SK-N-SH treated with all-trans-retinoic acid at 6 μM for 48 hours (cell line): ENCODE results near the gene RMND5B.

Experiments used
- BACH2 ChIP-seq: fragments of 250-450 bp; sonication (Bioruptor Pico); IDR thresholded peaks from 2 replicates; pipeline ENCODE4 v1.9.0; 2021; ENCODE audit warnings: mild to moderate bottlenecking, borderline replicate concordance
- ZNF565 ChIP-seq: fragments of 450-650 bp; formaldehyde crosslinking; conservative IDR thresholded peaks from 2 replicates; pipeline ENCODE4 v1.5.0; 2020; ENCODE audit warnings: low read depth, mild to moderate bottlenecking, moderate library complexity
- TF ChIP-seq, protein P1 (sequence below): fragments of 250-450 bp; sonication (Bioruptor Pico); IDR thresholded peaks from 2 replicates; pipeline ENCODE4 v1.8.0; 2020; ENCODE audit warnings: mild to moderate bottlenecking, moderate library complexity, borderline replicate concordance

DNA sequence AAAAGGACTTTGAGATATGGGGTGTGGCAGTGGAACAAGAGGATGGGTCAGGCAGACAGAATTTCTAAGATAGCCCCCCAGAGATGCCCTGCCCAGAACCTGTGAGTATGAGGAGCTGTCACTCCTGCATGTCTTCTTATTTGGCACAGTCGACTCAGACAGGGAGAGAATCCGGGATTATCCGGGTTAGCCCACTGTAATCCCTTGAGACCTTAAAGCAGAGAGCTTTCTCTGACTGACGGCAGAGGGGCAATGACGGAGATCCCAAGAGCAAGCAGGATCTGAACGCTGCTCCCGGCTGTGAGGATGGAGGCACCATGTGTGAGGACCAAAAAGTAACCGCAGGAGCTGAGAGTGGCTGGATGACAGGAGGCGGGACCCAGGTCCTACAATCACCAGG lies 31.7 kb downstream of the RMND5B start:
- TF ChIP-seq, protein P1, sequence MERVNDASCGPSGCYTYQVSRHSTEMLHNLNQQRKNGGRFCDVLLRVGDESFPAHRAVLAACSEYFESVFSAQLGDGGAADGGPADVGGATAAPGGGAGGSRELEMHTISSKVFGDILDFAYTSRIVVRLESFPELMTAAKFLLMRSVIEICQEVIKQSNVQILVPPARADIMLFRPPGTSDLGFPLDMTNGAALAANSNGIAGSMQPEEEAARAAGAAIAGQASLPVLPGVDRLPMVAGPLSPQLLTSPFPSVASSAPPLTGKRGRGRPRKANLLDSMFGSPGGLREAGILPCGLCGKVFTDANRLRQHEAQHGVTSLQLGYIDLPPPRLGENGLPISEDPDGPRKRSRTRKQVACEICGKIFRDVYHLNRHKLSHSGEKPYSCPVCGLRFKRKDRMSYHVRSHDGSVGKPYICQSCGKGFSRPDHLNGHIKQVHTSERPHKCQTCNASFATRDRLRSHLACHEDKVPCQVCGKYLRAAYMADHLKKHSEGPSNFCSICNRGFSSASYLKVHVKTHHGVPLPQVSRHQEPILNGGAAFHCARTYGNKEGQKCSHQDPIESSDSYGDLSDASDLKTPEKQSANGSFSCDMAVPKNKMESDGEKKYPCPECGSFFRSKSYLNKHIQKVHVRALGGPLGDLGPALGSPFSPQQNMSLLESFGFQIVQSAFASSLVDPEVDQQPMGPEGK (CRISPR knock-in tag): no peak
- TF ChIP-seq BACH2 (no peak), ZNF565 (CRISPR knock-in tag) (no peak)
